Left renal pelvis (tissue), 4 donors: ENCODE results near the gene TUBGCP2. TPM values are rescaled to one million over a fixed set of nuclear protein-coding genes. Genes with fewer than 3 reads are reported as not detected.

Experiments used
- DNase-seq, 4 donors: peaks; one replicate each; pipeline ENCODE4 v3.0.0-alpha.2; 2013; ENCODE audit warnings: low read depth in 4 of 4, low spot score in 3 of 4
- polyA plus RNA-seq, 4 donors: library from polyadenylated mRNA; unstranded; fragments of 120-200 nt; gene quantifications; one replicate each; pipeline ENCODE4 v1.2.1, GENCODE V29; 2013; ENCODE audit not compliant: insufficient read length in 4 of 4

TUBGCP2 gene
- polyA plus RNA-seq, 4 donors: 45.5 to 81.2 (median 55.8) TPM

GRCh38 chr10:133306941-133307379 is 1.7 kb downstream of the TUBGCP2 start:
- DNase-seq: no peak

DNA sequence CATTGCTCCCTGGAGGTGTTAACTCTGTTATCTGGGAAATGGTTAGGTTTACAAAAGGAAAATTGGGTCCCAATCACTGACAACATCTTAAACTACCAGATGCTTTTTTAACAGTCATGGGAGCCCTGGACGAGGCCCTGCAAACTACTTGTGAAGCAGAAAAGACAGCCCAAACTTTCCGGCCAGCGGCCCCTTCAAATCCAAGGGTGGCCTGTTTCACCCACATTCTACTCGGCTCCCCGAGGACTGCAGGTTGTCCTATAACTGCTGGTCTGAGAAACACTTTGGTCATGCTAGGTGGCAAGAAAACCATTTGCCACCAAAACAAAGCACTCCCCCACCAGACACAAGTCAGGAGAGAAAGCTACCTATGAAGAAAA is 2.6 kb downstream of the TUBGCP2 start:
- DNase-seq: no peak

DNA sequence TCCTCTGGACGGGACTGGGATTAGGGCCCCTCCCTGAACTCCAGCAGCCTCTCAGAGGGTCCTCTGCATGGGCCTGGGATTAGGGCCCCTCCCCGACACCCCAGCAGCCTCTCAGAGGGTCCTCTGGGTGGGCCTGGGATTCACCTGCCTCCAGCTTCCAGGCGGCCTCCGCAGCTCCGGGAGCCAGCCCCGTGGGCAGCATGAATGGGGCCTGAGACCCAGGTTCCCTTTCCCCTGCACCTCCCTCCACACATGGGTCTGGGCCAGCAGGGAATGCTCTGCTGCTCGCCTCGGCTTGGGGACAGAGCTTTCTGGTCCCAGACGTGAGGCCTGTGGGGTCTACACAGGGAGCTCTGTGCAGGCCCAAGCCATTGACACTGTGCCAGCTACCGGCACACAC is 5.5 kb downstream of the TUBGCP2 start:
- no peak for DNase-seq

GRCh38 chr10:133302230-133302629 is 6.4 kb downstream of the TUBGCP2 start:
- no peak for DNase-seq

- no peak for DNase-seq
These were observed 8.9 kb downstream of the TUBGCP2 start for GRCh38 chr10:133299738-133300137.

DNA sequence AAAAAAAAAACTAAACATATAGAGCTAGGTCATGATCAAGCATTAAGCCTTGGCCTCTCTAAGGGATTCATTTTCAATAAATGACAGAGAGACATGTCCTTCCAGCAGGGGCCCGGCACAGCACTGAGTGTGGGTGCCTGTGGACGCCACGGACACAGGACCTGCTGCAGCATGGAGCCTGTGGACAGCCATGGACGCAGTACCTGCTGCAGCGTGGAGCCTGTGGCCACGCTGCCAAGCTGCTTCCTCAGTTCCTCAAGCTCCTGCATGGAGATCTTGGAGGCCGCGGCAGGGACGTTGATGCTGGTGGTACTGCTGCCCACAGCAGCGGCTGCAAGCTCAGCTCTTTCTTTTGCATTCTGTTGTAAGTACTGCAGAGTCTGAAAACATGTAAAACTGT is 9.4 kb downstream of the TUBGCP2 start:
- DNase-seq: no peak

DNA sequence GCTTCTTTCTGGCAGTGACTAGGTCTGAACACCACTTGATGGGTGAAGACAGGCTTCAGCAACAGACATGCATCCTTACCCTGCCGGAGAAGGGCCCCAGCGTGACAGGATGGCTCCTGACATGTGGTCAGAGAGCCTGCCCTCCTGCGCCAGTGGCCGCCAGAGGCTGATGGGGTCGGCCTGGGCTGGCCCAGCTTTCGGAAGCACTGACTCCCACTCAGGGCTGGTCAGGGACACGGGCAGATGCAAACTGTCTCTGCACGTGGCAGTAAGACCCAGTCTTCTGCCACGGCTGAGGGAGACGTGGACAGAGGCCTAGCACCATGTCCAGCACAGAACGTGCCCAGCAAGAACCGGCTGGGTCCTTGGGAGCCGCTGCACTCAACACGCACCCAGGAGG is 10.2 kb downstream of the TUBGCP2 start:
- no peak for DNase-seq

GRCh38 chr10:133297504-133297903 is 11.2 kb downstream of the TUBGCP2 start:
- DNase-seq: no peak

- DNase-seq: no peak
These were observed 13.0 kb downstream of the TUBGCP2 start for GRCh38 chr10:133295426-133296320.

DNA sequence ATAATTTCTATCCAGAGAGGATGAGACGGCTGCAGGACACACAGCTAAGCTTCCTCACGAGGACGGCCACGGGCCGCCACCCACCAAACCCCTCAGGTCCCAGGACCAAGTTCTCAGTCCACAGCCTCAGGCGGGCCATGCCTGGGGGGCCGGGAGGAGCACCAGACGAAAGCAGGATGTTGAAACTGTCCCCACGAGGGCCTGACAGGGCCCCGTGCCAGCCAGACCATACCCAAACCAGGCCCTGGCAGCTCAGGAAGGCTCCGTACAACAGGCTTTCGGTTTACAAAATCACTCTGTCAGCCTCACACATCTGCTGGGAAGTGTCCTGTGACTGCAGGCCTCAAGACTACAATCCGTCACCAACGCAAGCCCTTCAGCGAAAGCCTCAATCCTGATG is 14.5 kb downstream of the TUBGCP2 start:
- no peak for DNase-seq

GRCh38 chr10:133293810-133294119 is 14.9 kb downstream of the TUBGCP2 start:
- DNase-seq: no peak

- no peak for DNase-seq
These were observed 15.5 kb downstream of the TUBGCP2 start for GRCh38 chr10:133292919-133293809.

GRCh38 chr10:133289761-133290160 is 18.9 kb downstream of the TUBGCP2 start:
- DNase-seq: no peak

DNA sequence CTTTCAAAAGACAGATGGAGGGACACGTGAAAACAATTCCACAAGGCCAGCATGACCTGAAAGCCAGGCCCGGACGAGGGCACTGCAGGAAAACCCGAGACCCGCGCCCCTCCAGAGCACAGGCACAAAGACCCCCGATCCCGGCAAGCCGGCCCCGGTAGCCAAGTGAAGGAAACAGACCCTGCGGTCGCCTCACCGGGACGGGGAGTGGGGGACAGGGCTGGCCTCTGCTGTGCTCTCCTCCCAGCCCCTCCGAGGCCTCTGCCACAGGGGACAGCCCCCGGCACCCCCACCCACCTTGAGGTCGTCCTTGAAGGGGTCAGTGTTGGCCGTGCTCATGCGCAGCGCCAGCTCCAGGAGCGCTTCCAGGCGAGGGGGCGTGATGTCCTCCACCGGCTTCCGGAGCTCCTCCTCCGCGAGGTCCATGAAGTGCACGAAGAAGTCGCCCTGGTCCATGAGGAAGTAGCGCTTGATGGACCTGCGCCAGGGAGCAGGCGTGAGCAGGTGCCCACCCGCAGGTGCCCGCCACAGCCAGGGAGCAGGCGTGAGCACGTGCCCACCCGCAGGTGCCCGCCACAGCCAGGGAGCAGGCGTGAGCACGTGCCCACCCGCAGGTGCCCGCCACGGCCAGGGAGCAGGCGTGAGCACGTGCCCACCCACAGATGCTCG is 20.7 kb downstream of the TUBGCP2 start:
- no peak for DNase-seq

DNA sequence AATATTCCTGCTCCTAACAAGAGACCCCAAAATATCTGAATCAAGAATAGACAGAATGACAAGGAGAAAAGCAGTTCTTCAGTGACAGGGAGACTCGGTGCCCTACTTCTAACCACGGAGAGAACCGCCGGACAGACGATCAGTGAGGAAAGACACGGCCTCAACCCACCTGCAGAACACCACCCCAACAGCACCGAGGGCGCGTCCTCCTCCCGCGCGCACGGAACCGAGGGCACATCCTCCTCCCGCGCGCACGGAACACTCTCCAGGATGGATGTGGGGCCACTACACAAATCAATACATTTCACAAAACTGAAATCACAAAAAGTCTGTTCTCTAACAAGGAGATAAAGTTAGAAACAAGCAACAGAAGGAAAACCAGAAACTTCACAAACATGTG is 22.3 kb downstream of the TUBGCP2 start:
- DNase-seq: no peak

GRCh38 chr10:133285217-133285616 is 23.5 kb downstream of the TUBGCP2 start:
- no peak for DNase-seq

DNA sequence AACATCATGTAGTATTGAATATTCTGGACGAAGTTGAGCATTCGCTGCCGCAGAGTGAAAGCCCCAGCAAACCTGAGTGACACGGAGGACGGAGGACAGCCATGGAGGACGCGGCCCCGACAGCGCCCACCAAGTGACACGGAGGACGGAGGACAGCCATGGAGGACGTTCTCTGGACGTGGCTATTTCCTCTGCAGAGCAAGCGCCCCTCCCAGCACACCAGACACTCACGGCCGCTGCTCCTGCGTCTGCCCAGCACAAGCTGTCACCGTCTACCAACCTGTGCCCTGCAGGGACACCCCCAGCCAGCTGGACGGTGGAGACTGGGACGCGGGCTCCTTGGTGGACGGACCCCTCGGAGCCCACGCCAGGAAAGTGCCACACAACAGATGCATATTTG is 24.7 kb downstream of the TUBGCP2 start:
- no peak for DNase-seq

- no peak for DNase-seq
These were observed 25.8 kb downstream of the TUBGCP2 start for GRCh38 chr10:133282846-133283390.

- DNase-seq: no peak
These were observed 26.9 kb downstream of the TUBGCP2 start for GRCh38 chr10:133281628-133282372.

- no peak for DNase-seq
These were observed 27.6 kb downstream of the TUBGCP2 start for GRCh38 chr10:133281084-133281483.
